Thyroid gland (tissue), 4 donors: Measurements from ENCODE around the gene HLA-A.

Experiments used
- POLR2A ChIP-seq, 2 donors: fragments of 450-650 bp; IDR thresholded peaks; one replicate each; pipeline ENCODE4 v1.6.1; 2017; ENCODE audit warnings: antibody characterized with exemption in 2 of 2, mild to moderate bottlenecking in 2 of 2, moderate library complexity in 1 of 2
- TF ChIP-seq, protein P1 (sequence below), 6 experiments: fragments of 200-600 bp in 3 of 6; fragments of 450-650 bp in 3 of 6; sonication (generic) in 3 of 6; IDR thresholded peaks; one replicate each; pipeline ENCODE4 v1.5.1; 2016 to 2019; ENCODE audit warnings: antibody characterized with exemption in 6 of 6, mild to moderate bottlenecking in 2 of 6, inconsistent platforms in 1 of 6, moderate library complexity in 1 of 6

DNA sequence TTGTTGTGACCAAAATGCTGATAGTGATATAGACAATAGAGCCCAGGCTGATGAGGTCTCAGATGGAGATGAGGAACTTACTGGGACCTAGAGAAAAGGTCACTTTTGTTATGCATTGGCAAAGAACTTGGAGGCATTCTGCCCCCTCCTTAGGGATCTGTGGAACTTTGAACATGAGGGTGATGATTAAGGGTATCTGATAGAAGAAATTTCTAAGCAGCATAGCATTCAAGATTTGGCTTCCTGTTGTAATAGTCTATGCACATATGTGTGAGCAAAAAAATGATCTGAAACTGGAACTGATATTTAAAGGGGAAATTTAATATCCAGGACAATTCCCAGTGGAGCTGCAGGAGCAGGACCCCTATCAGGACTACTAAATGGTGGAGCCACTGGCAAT lies 17.1 kb downstream of the HLA-A start:
- TF ChIP-seq, protein P1, sequence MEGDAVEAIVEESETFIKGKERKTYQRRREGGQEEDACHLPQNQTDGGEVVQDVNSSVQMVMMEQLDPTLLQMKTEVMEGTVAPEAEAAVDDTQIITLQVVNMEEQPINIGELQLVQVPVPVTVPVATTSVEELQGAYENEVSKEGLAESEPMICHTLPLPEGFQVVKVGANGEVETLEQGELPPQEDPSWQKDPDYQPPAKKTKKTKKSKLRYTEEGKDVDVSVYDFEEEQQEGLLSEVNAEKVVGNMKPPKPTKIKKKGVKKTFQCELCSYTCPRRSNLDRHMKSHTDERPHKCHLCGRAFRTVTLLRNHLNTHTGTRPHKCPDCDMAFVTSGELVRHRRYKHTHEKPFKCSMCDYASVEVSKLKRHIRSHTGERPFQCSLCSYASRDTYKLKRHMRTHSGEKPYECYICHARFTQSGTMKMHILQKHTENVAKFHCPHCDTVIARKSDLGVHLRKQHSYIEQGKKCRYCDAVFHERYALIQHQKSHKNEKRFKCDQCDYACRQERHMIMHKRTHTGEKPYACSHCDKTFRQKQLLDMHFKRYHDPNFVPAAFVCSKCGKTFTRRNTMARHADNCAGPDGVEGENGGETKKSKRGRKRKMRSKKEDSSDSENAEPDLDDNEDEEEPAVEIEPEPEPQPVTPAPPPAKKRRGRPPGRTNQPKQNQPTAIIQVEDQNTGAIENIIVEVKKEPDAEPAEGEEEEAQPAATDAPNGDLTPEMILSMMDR (IDR thresholded peaks at IDR 0.05) = no peak
- no peak for TF ChIP-seq POLR2A (IDR thresholded peaks at IDR 0.05)
